HepG2 (cell line): Measurements from ENCODE around the gene SPON1. TPM values are rescaled to one million over a fixed set of nuclear protein-coding genes. Genes with fewer than 3 reads are reported as not detected.

Experiments
- ATAC-seq: fragments of 200-7000 bp; cut with Tn5 transposase; 3 replicates; pipeline ENCODE4 v1.9.1; 2020; ENCODE audit warnings: mild to moderate bottlenecking, moderate library complexity
- BruUV-seq: library from RNA; stranded (reverse); fragments of 400-500 nt; replicated peaks from 2 replicates; lab custom pipeline; 2021; lab: Mats Ljungman, UMichigan
- CTCF ChIA-PET: fragments of 300-600 bp; formaldehyde crosslinking; extraction: SDS; loops from one replicate; lab custom pipeline; 2021; ENCODE audit warnings: low total read pairs, inconsistent platforms, low intra/inter-chr PET ratio; lab: Yijun Ruan, JAX
- POLR2A ChIA-PET: fragments of 350-600 bp; sonication (Branson Sonifier 250); formaldehyde crosslinking; loops from one replicate; lab custom pipeline; 2020; ENCODE audit warnings: antibody characterized with exemption, inconsistent platforms; lab: Yijun Ruan, JAX
- DNase-seq: peaks from one replicate; pipeline ENCODE4 v3.0.0-alpha.2; 2015; ENCODE audit warnings: low spot score
- FAIRE-seq: peaks from 3 replicates; lab custom pipeline; 2011; peaks lifted over from hg19 to GRCh38; lab: Jason Lieb, UNC
- H2AFZ ChIP-seq: one replicate; pipeline ENCODE4 v1.6.1; 2011; ENCODE audit warnings: low read length, inconsistent platforms
- H3K27ac ChIP-seq: fragments of 300-600 bp; 3 replicates; pipeline ENCODE4 v1.8.0; 2011; ENCODE audit warnings: mixed run types, mild to moderate bottlenecking, mixed read lengths, low read length, inconsistent platforms; ENCODE audit not compliant: insufficient read depth; ENCODE audit errors: extremely low read length
- H3K27me3 ChIP-seq, 2 experiments: fragments of 200-600 bp in 1 of 2; 2 replicates in 1 of 2; 3 replicates in 1 of 2; pipeline versions ENCODE4 v1.6.0 to v1.8.0; 2011; ENCODE audit warnings: low read length in 2 of 2, mild to moderate bottlenecking in 2 of 2, moderate library complexity in 2 of 2, inconsistent platforms in 1 of 2; ENCODE audit not compliant: insufficient read depth in 2 of 2, control insufficient read depth in 1 of 2
- H3K36me3 ChIP-seq, 2 experiments: fragments of 200-600 bp in 1 of 2; replicated peaks in 1 of 2; 2 replicates in 1 of 2; 3 replicates in 1 of 2; pipeline versions ENCODE4 v1.5.1 to v1.8.0; 2011; ENCODE audit warnings: low read length in 2 of 2, inconsistent platforms in 1 of 2; ENCODE audit not compliant: insufficient read depth in 2 of 2, control insufficient read depth in 1 of 2
- H3K4me1 ChIP-seq: 2 replicates; pipeline ENCODE4 v1.5.1; 2012; ENCODE audit warnings: low read length, inconsistent platforms; ENCODE audit not compliant: insufficient read depth
- H3K4me2 ChIP-seq: 2 replicates; pipeline ENCODE4 v1.6.0; 2011; ENCODE audit warnings: low read depth, low read length, inconsistent platforms
- H3K4me3 ChIP-seq, 3 experiments: fragments of 200-600 bp in 1 of 3; sonication (generic), shearing (Covaris generic) in 1 of 3; replicated peaks in 1 of 3; 2 replicates each; pipeline ENCODE4 v1.5.1; 2011 to 2016; ENCODE audit warnings: low read length in 3 of 3, inconsistent platforms in 2 of 3, low read depth in 2 of 3, mild to moderate bottlenecking in 2 of 3, control low read depth in 1 of 3, mixed read lengths in 1 of 3; ENCODE audit not compliant: insufficient read depth in 1 of 3
- H3K79me2 ChIP-seq: one replicate; pipeline ENCODE4 v1.6.1; 2011; ENCODE audit warnings: low read length, inconsistent platforms; ENCODE audit not compliant: insufficient read depth
- H3K9ac ChIP-seq: 2 replicates; pipeline ENCODE4 v1.6.0; 2011; ENCODE audit warnings: mild to moderate bottlenecking, low read depth, low read length, inconsistent platforms; ENCODE audit not compliant: insufficient read depth
- H3K9me3 ChIP-seq: 2 replicates; pipeline ENCODE4 v1.5.1; 2012; ENCODE audit warnings: mild to moderate bottlenecking, low read length
- H4K20me1 ChIP-seq: 2 replicates; pipeline ENCODE4 v1.6.0; 2011; ENCODE audit warnings: inconsistent platforms, mild to moderate bottlenecking, low read length, moderate library complexity; ENCODE audit not compliant: insufficient read depth
- BCL6 ChIP-seq: IDR thresholded peaks from 2 replicates; pipeline ENCODE4 v1.6.1; 2016; ENCODE audit warnings: missing genetic modification reagents, missing compliant biosample characterization
- HNRNPL ChIP-seq: fragments of 200-400 bp; formaldehyde crosslinking; IDR thresholded peaks from 2 replicates; pipeline ENCODE4 v1.6.1; 2017; ENCODE audit warnings: mild to moderate bottlenecking, low read depth, low read length
- HNRNPLL ChIP-seq: fragments of 200-400 bp; formaldehyde crosslinking; IDR thresholded peaks from 2 replicates; pipeline ENCODE4 v1.6.1; 2017; ENCODE audit warnings: mild to moderate bottlenecking, low read depth, low read length; ENCODE audit not compliant: poor library complexity, severe bottlenecking
- JDP2 ChIP-seq: sonication (generic); formaldehyde crosslinking; IDR thresholded peaks from 2 replicates; pipeline ENCODE4 v1.8.1; 2022; ENCODE audit warnings: missing genetic modification reagents, borderline replicate concordance
- KDM4B ChIP-seq: sonication (generic); formaldehyde crosslinking; IDR thresholded peaks from 2 replicates; pipeline ENCODE4 v1.4.0; 2020; ENCODE audit warnings: missing genetic modification reagents
- MLLT10 ChIP-seq: sonication (generic); formaldehyde crosslinking; IDR thresholded peaks from 2 replicates; pipeline ENCODE4 v1.4.0; 2020; ENCODE audit warnings: missing genetic modification reagents
- NFIB ChIP-seq: sonication (generic); formaldehyde crosslinking; IDR thresholded peaks from 2 replicates; pipeline ENCODE4 v1.9.0; 2021; ENCODE audit warnings: missing genetic modification reagents, mild to moderate bottlenecking, borderline replicate concordance
- NR2F6 ChIP-seq, 2 experiments: IDR thresholded peaks; 2 replicates each; pipeline ENCODE4 v1.6.1; 2016; ENCODE audit warnings: antibody characterized with exemption in 1 of 2, mild to moderate bottlenecking in 1 of 2
- SKI ChIP-seq: fragments of 450-650 bp; IDR thresholded peaks from one replicate; pipeline ENCODE4 v1.6.1; 2018; ENCODE audit warnings: mild to moderate bottlenecking; ENCODE audit not compliant: partially characterized antibody
- SP140L ChIP-seq: sonication (generic); formaldehyde crosslinking; IDR thresholded peaks from 2 replicates; pipeline ENCODE4 v1.4.0; 2020; ENCODE audit warnings: missing genetic modification reagents, borderline replicate concordance
- ZBTB7B ChIP-seq: sonication (generic); formaldehyde crosslinking; IDR thresholded peaks from 2 replicates; pipeline ENCODE4 v1.4.0; 2020; ENCODE audit warnings: missing genetic modification reagents
- ZBTB8A ChIP-seq: sonication (generic); formaldehyde crosslinking; IDR thresholded peaks from 2 replicates; pipeline ENCODE4 v1.4.0; 2020; ENCODE audit warnings: mild to moderate bottlenecking, low read depth, missing genetic modification reagents, borderline replicate concordance
- ZFP36L2 ChIP-seq: sonication (generic); formaldehyde crosslinking; IDR thresholded peaks from 2 replicates; pipeline ENCODE4 v1.4.0; 2020; ENCODE audit warnings: missing genetic modification reagents
- ZKSCAN5 ChIP-seq: sonication (generic); formaldehyde crosslinking; IDR thresholded peaks from 2 replicates; pipeline ENCODE4 v1.5.1; 2020; ENCODE audit warnings: mild to moderate bottlenecking, missing genetic modification reagents
- ZNF501 ChIP-seq: sonication (generic); formaldehyde crosslinking; IDR thresholded peaks from 2 replicates; pipeline ENCODE4 v1.5.1; 2020; ENCODE audit warnings: mild to moderate bottlenecking, moderate library complexity, missing genetic modification reagents
- ZNF7 ChIP-seq: IDR thresholded peaks from 2 replicates; pipeline ENCODE4 v1.6.1; 2016; ENCODE audit warnings: missing biosample characterization, missing genetic modification reagents
- ZNF777 ChIP-seq: sonication (generic); formaldehyde crosslinking; IDR thresholded peaks from 2 replicates; pipeline ENCODE4 v1.4.0; 2020; ENCODE audit warnings: missing genetic modification reagents
- ZNF781 ChIP-seq: sonication (generic); formaldehyde crosslinking; IDR thresholded peaks from 2 replicates; pipeline ENCODE4 v1.5.1; 2020; ENCODE audit warnings: borderline replicate concordance, mild to moderate bottlenecking, missing genetic modification reagents; ENCODE audit errors: not compliant biosample characterization
- WGBS: methylation state at CpG from one replicate; pipeline ENCODE4 v1.1.6; 2017; ENCODE audit warnings: low lambda C conversion rate; 5-methylcytosine and 5-hydroxymethylcytosine counted together
- in situ Hi-C: cut with HindIII; loops from 2 replicates; pipeline ENCODE4 v1.10.0; 2017; ENCODE audit warnings: low pct_unique_long_range_greater_than_20kb; ENCODE audit not compliant: extremely low pct_ligation_motif_present
- intact Hi-C: fragments of 100-400 bp; cut with micrococcal nuclease; formaldehyde crosslinking; loops from one replicate; pipeline ENCODE4 v1.10.0; 2022; ENCODE audit not compliant: unreplicated experiment
- polyA plus RNA-seq, 8 experiments: library from polyadenylated mRNA; depleted of rRNA in 3 of 8; stranded (reverse) in 7 of 8; unstranded in 1 of 8; fragments of >200 nt; fragmentation: Illumina TruSeq in 4 of 8; extraction: Trizol in 4 of 8; gene quantifications; 2 replicates each; pipeline versions ENCODE4 v1.2.1 to v1.2.3, GENCODE V29; 2011 to 2016; ENCODE audit warnings: low read depth in 4 of 8, missing spikeins in 1 of 8, mixed read lengths in 1 of 8; ENCODE audit not compliant: insufficient read depth in 1 of 8
- total RNA-seq, 5 experiments: library from RNA; depleted of rRNA; stranded (reverse); fragments of >200 nt; fragmentation: Illumina TruSeq; extraction: Trizol; gene quantifications; 2 replicates each; pipeline ENCODE4 v1.2.3, GENCODE V29; 2016; ENCODE audit warnings: low read depth in 1 of 5
- TF ChIP-seq, protein P1 (sequence below): sonication (generic); formaldehyde crosslinking; IDR thresholded peaks from 2 replicates; pipeline ENCODE4 v1.8.0; 2022; ENCODE audit warnings: missing genetic modification reagents, low read depth, mild to moderate bottlenecking, borderline replicate concordance

SPON1 gene
- total and polyA plus RNA-seq, 2 of the 13 experiments (the other 11 are each of a cell fraction or from before 2014, with no cell fraction given), result not detected

DNA sequence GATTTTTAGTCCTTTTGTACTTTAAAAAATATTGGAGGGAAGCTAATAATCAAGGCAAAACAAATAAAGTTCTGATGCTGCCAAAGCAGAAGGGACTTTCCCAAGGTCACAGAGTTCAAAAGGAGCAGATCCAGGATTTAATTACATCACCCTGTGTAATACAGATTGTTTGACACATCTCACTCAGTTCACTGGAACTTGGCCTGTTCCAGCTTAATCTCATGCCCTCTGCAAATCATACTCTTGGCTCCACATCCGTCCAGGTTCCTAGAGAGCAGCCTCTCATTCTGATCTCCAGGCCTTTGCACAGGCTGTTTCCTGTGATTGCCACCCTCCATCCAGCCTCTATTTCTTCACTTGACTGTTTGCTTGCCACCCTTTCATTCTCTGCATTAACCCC lies 151.7 kb downstream of the SPON1 start (continued):
- TF ChIP-seq, protein P1, sequence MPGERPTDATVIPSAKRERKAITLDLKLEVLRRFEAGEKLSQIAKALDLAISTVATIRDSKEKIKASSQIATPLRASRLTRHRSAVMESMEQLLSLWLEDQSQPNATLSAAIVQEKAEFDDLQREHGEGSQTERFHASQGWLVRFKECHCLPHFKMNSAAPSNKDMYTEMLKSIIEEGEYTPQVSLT (CRISPR knock-in tag), result no peak
- TF ChIP-seq ZNF777 (CRISPR knock-in tag), result no peak
- TF ChIP-seq SP140L (CRISPR knock-in tag), result no peak
- no peak for TF ChIP-seq JDP2 (CRISPR knock-in tag)
- no peak for TF ChIP-seq NFIB (CRISPR knock-in tag)
- no peak for TF ChIP-seq HNRNPLL
- no peak for TF ChIP-seq ZBTB8A (CRISPR knock-in tag)

DNA sequence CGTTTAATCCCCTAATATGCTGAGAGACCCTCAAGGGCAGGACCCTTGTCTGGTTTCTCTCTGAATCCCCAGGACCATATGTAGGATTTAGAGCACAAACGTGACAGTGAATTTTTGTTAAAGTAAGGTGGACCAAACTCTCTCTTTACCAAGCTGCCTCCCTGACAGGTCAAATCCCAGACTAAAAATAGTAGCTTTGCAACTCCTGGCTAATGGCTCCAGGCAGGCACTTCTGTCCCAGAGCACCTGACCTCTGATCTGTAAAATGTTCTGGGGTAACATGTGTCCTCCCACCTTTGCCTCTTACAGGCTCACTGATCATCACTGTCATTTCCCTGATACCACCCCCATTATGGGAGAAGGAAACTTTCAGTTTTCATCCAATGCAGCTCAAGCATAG lies 152.3 kb downstream of the SPON1 start:
- no peak for ATAC-seq
- Histone ChIP-seq H3K9ac (no peak overlapping the region), H3K9me3 (no peaks in the 10 kb centered on the region)
- TF ChIP-seq ZNF7 (CRISPR knock-in tag) (no peak), ZFP36L2 (CRISPR knock-in tag) (no peak), HNRNPL (no peak), KDM4B (CRISPR knock-in tag) (no peak), BCL6 (CRISPR knock-in tag) (no peak), ZBTB7B (CRISPR knock-in tag) (no peak), ZKSCAN5 (CRISPR knock-in tag) (no peak), MLLT10 (CRISPR knock-in tag) (no peak), NR2F6 (IDR thresholded peaks at IDR 0.05) (no peak), NR2F6 (CRISPR knock-in tag; IDR thresholded peaks at IDR 0.05) (no peak), SKI (no peak), ZNF781 (no peak), ZNF501 (CRISPR knock-in tag) (no peak)
- TF ChIP-seq, all 625 proteins: peak for 0
- in situ Hi-C loops, result no loop called here
- Histone ChIP-seq H3K4me1 (no peaks in the 10 kb centered on the region), H4K20me1 (no peaks in the 10 kb centered on the region), H3K79me2 (no peaks in the 10 kb centered on the region), H3K27ac (no peak overlapping the region), H3K27me3 (no peaks in the 10 kb centered on the region), H3K36me3 (no peaks in the 10 kb centered on the region), H3K4me2 (no peak overlapping the region), H2AFZ (no peak overlapping the region), H3K4me3 (no peak overlapping the region)
- WGBS, result 0% methylated on average over 2 of the region's 2 CpGs
- ChIA-PET CTCF (no interaction called here), POLR2A (no interaction called here)
- BruUV-seq, result no TSS peak
- intact Hi-C loops, result no loop called here
- no peak for DNase-seq
- FAIRE-seq, result no peak
